ENCODE measurements around the gene PRDM7.
"Not testable (repeated sequence)": the region's sequence is repeated elsewhere in the genome, so short reads cannot be mapped to it uniquely, and the experiment has no call there.

The PRDM7 gene

DNA sequence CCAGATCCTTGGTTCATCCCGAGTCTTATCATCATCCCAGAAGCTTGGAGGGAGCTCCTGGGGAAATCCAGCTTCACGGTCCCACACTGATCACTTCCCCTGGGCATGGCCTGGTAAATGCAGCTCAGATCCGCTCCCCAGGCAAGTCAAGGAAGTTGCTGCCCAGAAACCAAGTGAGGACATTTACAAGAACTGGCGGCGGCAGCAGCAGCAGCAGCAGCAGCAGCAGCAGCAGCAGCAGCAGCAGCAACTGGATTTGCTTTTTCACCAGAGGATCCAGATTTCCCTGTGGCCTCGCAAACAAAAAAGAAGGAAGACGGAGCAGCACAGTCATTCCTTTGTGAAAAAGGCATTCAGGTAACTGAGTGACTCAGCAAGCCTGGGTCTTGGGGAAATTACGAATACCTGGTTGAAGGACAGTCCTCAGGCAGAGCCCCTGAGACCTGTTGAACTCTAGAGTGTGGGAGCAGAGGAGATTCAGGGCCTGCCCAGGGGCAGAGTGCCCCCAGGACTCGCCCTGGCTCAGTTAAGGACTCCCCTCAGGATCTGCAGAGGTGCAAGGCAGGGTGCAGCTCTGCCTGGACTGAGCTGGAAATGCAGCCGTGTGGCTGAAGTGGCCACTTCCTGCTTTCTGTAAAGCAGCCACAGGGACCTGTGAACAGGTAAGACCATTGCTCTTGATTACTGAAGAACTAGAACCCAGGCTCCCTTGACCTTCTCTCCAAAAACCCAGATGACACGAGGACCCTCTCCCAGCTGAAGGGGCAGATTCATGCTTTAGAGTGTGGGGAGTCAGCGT is 25.2 kb upstream of the PRDM7 start:
- H3K9me2 ChIP-seq (ENCODE audit: low read depth, low read length); H3K27ac ChIP-seq (ENCODE audit: low read depth, low read length, poor library complexity, severe bottlenecking); H3K4me1 ChIP-seq (ENCODE audit: insufficient read depth, low read length, severe bottlenecking); H4K20me1 ChIP-seq (ENCODE audit: insufficient read depth, low read length); H3K9me3 ChIP-seq (ENCODE audit: low read length); H3K4me2 ChIP-seq (ENCODE audit: low read length); H3K36me3 ChIP-seq (ENCODE audit: insufficient read depth, low read length); H3K4me3 ChIP-seq (ENCODE audit: low read depth, low read length, poor library complexity, severe bottlenecking); H3F3A ChIP-seq (ENCODE audit: insufficient read depth, low read length); H3K79me2 ChIP-seq (ENCODE audit: insufficient read depth, low read length); H3K27me3 ChIP-seq (ENCODE audit: insufficient read depth, low read length); H2AFZ ChIP-seq (ENCODE audit: low read length); H3K9ac ChIP-seq (ENCODE audit: low read length): not testable (repeated sequence)

DNA sequence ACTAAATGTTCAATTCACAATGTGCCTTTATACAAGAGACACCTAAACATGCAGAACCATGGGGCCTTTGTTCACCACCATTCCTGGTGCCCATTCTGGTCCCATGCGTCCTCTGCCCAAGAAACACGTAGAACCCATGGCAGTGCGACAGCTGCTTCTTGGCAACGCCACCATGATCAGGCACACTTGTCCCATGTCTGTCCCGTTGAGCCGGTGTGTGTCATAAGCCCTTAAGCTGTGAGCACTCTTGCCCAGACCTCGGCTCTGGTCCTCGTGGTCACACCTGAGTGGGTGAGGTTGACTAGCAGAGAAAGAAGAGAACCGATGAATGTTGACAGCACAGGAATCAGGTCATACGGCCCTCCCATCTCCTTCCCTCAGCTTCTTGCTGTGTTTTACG is 24.2 kb upstream of the PRDM7 start:
- not testable (repeated sequence) for H3K4me1 ChIP-seq (ENCODE audit: insufficient read depth, low read length, severe bottlenecking); H3K36me3 ChIP-seq (ENCODE audit: insufficient read depth, low read length); H3K4me2 ChIP-seq (ENCODE audit: low read length); H4K20me1 ChIP-seq (ENCODE audit: insufficient read depth, low read length); H3K9me3 ChIP-seq (ENCODE audit: low read length); H3K79me2 ChIP-seq (ENCODE audit: insufficient read depth, low read length); H3K9ac ChIP-seq (ENCODE audit: low read length); H2AFZ ChIP-seq (ENCODE audit: low read length); H3F3A ChIP-seq (ENCODE audit: insufficient read depth, low read length); H3K27ac ChIP-seq (ENCODE audit: low read depth, low read length, poor library complexity, severe bottlenecking); H3K27me3 ChIP-seq (ENCODE audit: insufficient read depth, low read length); H3K9me2 ChIP-seq (ENCODE audit: low read depth, low read length); H3K4me3 ChIP-seq (ENCODE audit: low read depth, low read length, poor library complexity, severe bottlenecking)

DNA sequence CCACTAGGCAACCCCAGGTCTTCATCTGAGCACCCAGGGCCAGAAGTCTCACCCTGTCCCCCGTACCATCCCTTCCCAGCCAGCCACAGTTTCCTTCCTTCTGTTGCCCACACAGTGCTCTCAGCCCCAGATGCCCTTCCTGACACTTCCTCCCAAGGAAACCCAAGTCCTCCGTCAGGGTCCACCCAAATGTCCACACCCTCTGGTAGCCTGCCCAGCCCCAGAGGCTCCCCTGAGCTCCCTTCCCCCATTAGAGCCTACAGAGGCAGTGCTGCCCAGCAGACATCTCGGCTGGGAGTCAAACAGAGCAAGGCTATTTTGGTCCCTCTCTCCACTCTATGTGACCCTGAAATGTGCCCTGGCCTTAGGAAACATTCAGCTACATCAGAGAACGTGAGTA is 23.7 kb upstream of the PRDM7 start:
- not testable (repeated sequence) for H2AFZ ChIP-seq (ENCODE audit: low read length); H3K27ac ChIP-seq (ENCODE audit: low read depth, low read length, poor library complexity, severe bottlenecking); H4K20me1 ChIP-seq (ENCODE audit: insufficient read depth, low read length); H3K36me3 ChIP-seq (ENCODE audit: insufficient read depth, low read length); H3F3A ChIP-seq (ENCODE audit: insufficient read depth, low read length); H3K4me3 ChIP-seq (ENCODE audit: low read depth, low read length, poor library complexity, severe bottlenecking); H3K9ac ChIP-seq (ENCODE audit: low read length); H3K4me2 ChIP-seq (ENCODE audit: low read length); H3K9me3 ChIP-seq (ENCODE audit: low read length); H3K4me1 ChIP-seq (ENCODE audit: insufficient read depth, low read length, severe bottlenecking); H3K79me2 ChIP-seq (ENCODE audit: insufficient read depth, low read length); H3K27me3 ChIP-seq (ENCODE audit: insufficient read depth, low read length); H3K9me2 ChIP-seq (ENCODE audit: low read depth, low read length)

DNA sequence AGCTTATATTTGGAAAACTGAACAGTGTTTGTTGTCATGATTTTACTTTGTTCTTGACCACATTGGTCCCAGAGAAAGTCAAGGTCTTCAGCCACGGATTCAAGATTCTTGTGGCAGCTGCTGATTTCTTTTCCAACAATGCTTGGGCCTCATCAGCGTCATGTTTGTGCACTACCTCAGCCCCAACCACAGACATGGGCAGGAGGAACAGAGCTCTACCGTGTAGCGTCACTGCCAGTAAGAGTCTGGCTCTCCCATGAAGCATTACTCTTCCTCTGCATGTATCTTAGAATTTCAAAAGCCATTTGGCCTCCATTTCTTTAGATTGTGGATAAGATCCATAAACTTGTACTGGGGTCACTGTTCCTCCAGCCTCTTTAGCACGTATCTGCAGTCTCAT is 23.1 kb upstream of the PRDM7 start:
- not testable (repeated sequence) for H3K9me2 ChIP-seq (ENCODE audit: low read depth, low read length); H3K27ac ChIP-seq (ENCODE audit: low read depth, low read length, poor library complexity, severe bottlenecking); H2AFZ ChIP-seq (ENCODE audit: low read length); H3K4me2 ChIP-seq (ENCODE audit: low read length); H3K27me3 ChIP-seq (ENCODE audit: insufficient read depth, low read length); H4K20me1 ChIP-seq (ENCODE audit: insufficient read depth, low read length); H3K9ac ChIP-seq (ENCODE audit: low read length); H3K9me3 ChIP-seq (ENCODE audit: low read length); H3K79me2 ChIP-seq (ENCODE audit: insufficient read depth, low read length); H3K4me1 ChIP-seq (ENCODE audit: insufficient read depth, low read length, severe bottlenecking); H3K4me3 ChIP-seq (ENCODE audit: low read depth, low read length, poor library complexity, severe bottlenecking); H3F3A ChIP-seq (ENCODE audit: insufficient read depth, low read length); H3K36me3 ChIP-seq (ENCODE audit: insufficient read depth, low read length)

DNA sequence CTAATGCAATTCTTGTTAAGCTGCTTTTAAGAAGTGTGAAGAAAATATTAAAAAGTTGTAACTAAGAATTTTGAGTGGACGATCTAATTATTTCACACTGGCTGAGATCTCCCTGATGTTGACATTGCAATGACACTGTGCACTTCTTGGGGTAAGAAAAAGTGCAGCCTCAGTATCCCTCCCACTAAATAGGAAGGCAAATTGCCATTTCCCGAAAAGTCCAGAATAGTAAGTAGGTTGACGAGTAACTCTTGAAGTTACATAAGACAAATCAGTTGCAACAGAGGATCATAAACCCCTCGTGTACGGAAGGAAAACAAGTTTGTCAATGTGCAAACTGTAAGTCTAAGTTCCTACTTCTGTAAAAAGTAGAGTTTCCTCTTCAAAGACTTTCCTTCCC is 21.8 kb upstream of the PRDM7 start:
- not testable (repeated sequence) for H3K9me3 ChIP-seq (ENCODE audit: low read length); H3K27ac ChIP-seq (ENCODE audit: low read depth, low read length, poor library complexity, severe bottlenecking); H3K4me1 ChIP-seq (ENCODE audit: insufficient read depth, low read length, severe bottlenecking); H3K27me3 ChIP-seq (ENCODE audit: insufficient read depth, low read length); H3K4me2 ChIP-seq (ENCODE audit: low read length); H2AFZ ChIP-seq (ENCODE audit: low read length); H3K4me3 ChIP-seq (ENCODE audit: low read depth, low read length, poor library complexity, severe bottlenecking); H3K9ac ChIP-seq (ENCODE audit: low read length); H3K79me2 ChIP-seq (ENCODE audit: insufficient read depth, low read length); H3K9me2 ChIP-seq (ENCODE audit: low read depth, low read length); H4K20me1 ChIP-seq (ENCODE audit: insufficient read depth, low read length); H3K36me3 ChIP-seq (ENCODE audit: insufficient read depth, low read length); H3F3A ChIP-seq (ENCODE audit: insufficient read depth, low read length)

DNA sequence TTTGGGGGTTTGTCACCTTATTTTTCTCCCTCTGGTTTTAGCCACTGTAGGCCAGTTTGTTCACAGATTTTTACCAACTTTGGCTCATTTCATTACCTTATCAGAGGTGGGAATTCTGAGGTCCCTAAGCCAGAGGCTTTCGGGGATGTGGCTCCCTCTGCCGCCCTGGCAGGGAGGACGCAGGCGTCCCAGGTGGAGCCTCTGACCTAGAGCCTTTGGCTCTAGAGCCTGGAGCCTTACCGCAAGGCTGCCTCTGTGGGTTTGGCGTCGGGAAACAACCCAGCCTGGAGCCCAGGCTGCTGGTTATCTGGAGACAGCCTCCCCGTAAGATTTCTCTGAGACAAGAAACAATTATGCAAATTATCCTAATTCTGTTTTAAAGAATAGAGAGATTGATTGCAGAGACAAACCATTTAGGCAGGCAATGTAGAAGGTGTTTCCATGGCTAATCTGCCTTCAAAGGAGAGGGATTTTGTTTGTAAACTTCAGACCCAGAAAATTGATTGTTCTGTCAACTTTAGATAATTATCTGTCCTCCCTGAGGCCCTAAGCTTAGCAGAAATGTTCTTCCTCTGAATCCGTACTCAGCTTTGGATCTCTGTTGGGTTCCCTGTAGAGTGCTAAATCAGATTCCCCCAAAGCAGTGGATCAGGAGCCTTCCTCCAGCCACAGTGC is 20.0 kb upstream of the PRDM7 start:
- H3K4me3 ChIP-seq (ENCODE audit: low read depth, low read length, poor library complexity, severe bottlenecking); H3K9me3 ChIP-seq (ENCODE audit: low read length); H3K27me3 ChIP-seq (ENCODE audit: insufficient read depth, low read length): not testable (repeated sequence)

DNA sequence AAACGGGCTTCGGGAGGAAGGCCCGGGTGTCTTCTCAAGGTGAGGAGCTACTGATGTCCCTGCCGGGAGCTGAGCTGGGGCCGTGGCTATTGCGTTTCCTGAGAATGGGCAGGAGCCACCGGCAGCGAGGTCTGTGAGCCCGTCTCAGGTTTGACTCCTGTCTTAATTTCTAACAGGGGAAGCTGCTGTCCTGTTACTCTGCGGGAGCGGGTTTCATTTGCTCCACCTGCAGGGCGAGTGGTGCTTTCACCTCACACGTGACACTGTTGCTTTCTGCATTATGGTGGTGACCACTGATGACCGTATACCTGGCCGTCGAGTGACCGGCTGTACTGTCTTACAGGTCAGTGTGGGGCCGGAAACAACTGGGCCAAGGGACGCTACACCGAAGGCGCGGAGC is 17.7 kb upstream of the PRDM7 start:
- H3K4me2 ChIP-seq (ENCODE audit: low read length); H4K20me1 ChIP-seq (ENCODE audit: insufficient read depth, low read length); H3K27ac ChIP-seq (ENCODE audit: low read depth, low read length, poor library complexity, severe bottlenecking); H3K9me2 ChIP-seq (ENCODE audit: low read depth, low read length); H3K79me2 ChIP-seq (ENCODE audit: insufficient read depth, low read length); H3F3A ChIP-seq (ENCODE audit: insufficient read depth, low read length); H2AFZ ChIP-seq (ENCODE audit: low read length); H3K27me3 ChIP-seq (ENCODE audit: insufficient read depth, low read length); H3K4me1 ChIP-seq (ENCODE audit: insufficient read depth, low read length, severe bottlenecking); H3K4me3 ChIP-seq (ENCODE audit: low read depth, low read length, poor library complexity, severe bottlenecking); H3K9me3 ChIP-seq (ENCODE audit: low read length); H3K9ac ChIP-seq (ENCODE audit: low read length); H3K36me3 ChIP-seq (ENCODE audit: insufficient read depth, low read length): not testable (repeated sequence)

More for the DNA sequence above, 20.0 kb upstream of the PRDM7 start:
- not testable (repeated sequence) for H3K4me2 ChIP-seq (ENCODE audit: low read length); H3K79me2 ChIP-seq (ENCODE audit: insufficient read depth, low read length); H3K9me2 ChIP-seq (ENCODE audit: low read depth, low read length); H3F3A ChIP-seq (ENCODE audit: insufficient read depth, low read length); H4K20me1 ChIP-seq (ENCODE audit: insufficient read depth, low read length); H2AFZ ChIP-seq (ENCODE audit: low read length); H3K36me3 ChIP-seq (ENCODE audit: insufficient read depth, low read length); H3K27ac ChIP-seq (ENCODE audit: low read depth, low read length, poor library complexity, severe bottlenecking); H3K9ac ChIP-seq (ENCODE audit: low read length); H3K4me1 ChIP-seq (ENCODE audit: insufficient read depth, low read length, severe bottlenecking)
